IgD-negative memory B cell (primary cell): Measurements from ENCODE around the gene DIABLO. TPM values are rescaled to one million over a fixed set of nuclear protein-coding genes. Genes with fewer than 3 reads are reported as not detected.

ENCODE experiments used
- H3K27ac Mint-ChIP-seq, 3 donors: one replicate each; pipeline ENCODE4 v1.8.0; 2020 to 2022; ENCODE audit warnings: mild to moderate bottlenecking in 3 of 3, mixed read lengths in 3 of 3, moderate library complexity in 1 of 3
- H3K27me3 Mint-ChIP-seq: one replicate; pipeline ENCODE4 v1.8.0; 2021; ENCODE audit warnings: mixed read lengths
- H3K36me3 Mint-ChIP-seq: one replicate; pipeline ENCODE4 v1.8.0; 2020; ENCODE audit warnings: mild to moderate bottlenecking, mixed read lengths
- H3K4me1 Mint-ChIP-seq, 3 donors: one replicate each; pipeline ENCODE4 v1.8.0; 2020 to 2022; ENCODE audit warnings: mixed read lengths in 3 of 3, mild to moderate bottlenecking in 1 of 3
- H3K4me3 Mint-ChIP-seq, 4 donors: one replicate each; pipeline ENCODE4 v1.8.0; 2020 to 2022; ENCODE audit warnings: mild to moderate bottlenecking in 4 of 4, mixed read lengths in 4 of 4, moderate library complexity in 3 of 4
- H3K9me3 Mint-ChIP-seq, 3 donors: one replicate each; pipeline ENCODE4 v1.8.0; 2020 to 2021; ENCODE audit warnings: mixed read lengths in 3 of 3, mild to moderate bottlenecking in 1 of 3
- polyA plus RNA-seq: library from polyadenylated mRNA; unstranded; fragments of 300-500 nt; fragmentation: Illumina TruSeq; gene quantifications from one replicate; pipeline ENCODE4 v1.2.3, GENCODE V29; 2021

The DIABLO gene
- polyA plus RNA-seq, 1 donor from 2014 or later, result 51.0 TPM

GRCh38 chr12:122161682-122162081 lies 64.2 kb downstream of the DIABLO start:
- H3K27me3 Mint-ChIP-seq, result peaks cover 7% of the 10 kb centered on the region
- H3K4me1 Mint-ChIP-seq, result peaks cover 0 to 3% (median 0%) of the 10 kb centered on the region in 3 donors
- no peaks in the 10 kb centered on the region for H3K36me3 Mint-ChIP-seq
- peak overlapping the region in 1 of 4 donors; percentile 39 for H3K4me3 Mint-ChIP-seq
- H3K9me3 Mint-ChIP-seq, result no peaks in the 10 kb centered on the region
- no peak overlapping the region for H3K27ac Mint-ChIP-seq

- no peaks in the 10 kb centered on the region for H3K4me1 Mint-ChIP-seq
These were observed 65.1 kb downstream of the DIABLO start for GRCh38 chr12:122160761-122161160.

GRCh38 chr12:122159882-122160281 lies 66.0 kb downstream of the DIABLO start:
- no peaks in the 10 kb centered on the region for H3K36me3 Mint-ChIP-seq
- H3K4me3 Mint-ChIP-seq, result no peak overlapping the region
- H3K9me3 Mint-ChIP-seq, result no peaks in the 10 kb centered on the region
- peaks cover 5% of the 10 kb centered on the region for H3K27me3 Mint-ChIP-seq
- H3K27ac Mint-ChIP-seq, result no peak overlapping the region
- H3K4me1 Mint-ChIP-seq, result no peaks in the 10 kb centered on the region

More at GRCh38 chr12:122160761-122161160, 65.1 kb downstream of the DIABLO start:
- Mint-ChIP-seq H3K27me3 (peaks cover 8% of the 10 kb centered on the region), H3K36me3 (no peaks in the 10 kb centered on the region), H3K9me3 (no peaks in the 10 kb centered on the region), H3K4me3 (no peak overlapping the region), H3K27ac (peak overlapping the region in 1 of 3 donors; percentile 43)

- Mint-ChIP-seq H3K27ac (no peak overlapping the region), H3K9me3 (no peaks in the 10 kb centered on the region), H3K36me3 (no peaks in the 10 kb centered on the region), H3K4me3 (no peak overlapping the region), H3K27me3 (peaks cover 7% of the 10 kb centered on the region), H3K4me1 (peaks cover 0 to 2% (median 0%) of the 10 kb centered on the region in 3 donors)
These were observed 67.1 kb downstream of the DIABLO start for GRCh38 chr12:122158700-122159285.

Other genes with a start within 250 kb of the DIABLO start
- gene BCL7A, start 204.2 kb downstream of the DIABLO start, polyA plus RNA-seq, result 18.7 TPM
- 17.5 TPM for gene MLXIP, start 147.3 kb downstream of the DIABLO start, polyA plus RNA-seq
- not detected for gene IL31, start 51.8 kb downstream of the DIABLO start, polyA plus RNA-seq
- not detected for gene LRRC43, start 42.9 kb downstream of the DIABLO start, polyA plus RNA-seq
- gene B3GNT4, start 22.3 kb downstream of the DIABLO start, polyA plus RNA-seq, result 0.29 TPM
- 27.6 TPM for gene VPS33A, start 40.4 kb upstream of the DIABLO start, polyA plus RNA-seq
- 26.8 TPM for gene CLIP1, start 196.6 kb upstream of the DIABLO start, polyA plus RNA-seq